HG03139 (cell line): Measurements from ENCODE around the gene PEPD.

Experiments used
- ATAC-seq: cut with Tn5 transposase; IDR thresholded peaks from one replicate; pipeline ENCODE4 v1.9.1; 2021; ENCODE audit not compliant: unreplicated experiment

PEPD gene

GRCh38 chr19:33512021-33512420 lies 9.6 kb downstream of the PEPD start:
- no peak for ATAC-seq

DNA sequence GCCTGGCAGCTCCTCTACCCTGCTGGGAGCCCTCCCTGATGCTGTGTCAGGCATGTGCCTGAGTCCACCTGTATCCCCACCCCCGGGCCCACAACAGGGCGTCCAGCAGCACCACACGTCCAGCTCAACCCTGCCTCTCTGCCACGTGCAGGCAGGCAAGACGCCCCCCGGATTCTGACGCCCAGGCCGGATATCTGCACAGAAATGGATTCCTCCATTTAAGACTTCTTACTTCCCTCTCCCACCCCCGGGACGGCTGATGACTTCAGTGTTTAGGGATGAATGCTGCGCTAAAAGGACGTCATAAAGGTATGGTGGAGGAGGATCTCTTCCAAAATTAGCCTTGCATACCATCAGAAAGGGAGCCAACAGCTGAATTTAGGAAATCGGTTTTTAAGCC lies 10.2 kb downstream of the PEPD start:
- ATAC-seq: no peak

DNA sequence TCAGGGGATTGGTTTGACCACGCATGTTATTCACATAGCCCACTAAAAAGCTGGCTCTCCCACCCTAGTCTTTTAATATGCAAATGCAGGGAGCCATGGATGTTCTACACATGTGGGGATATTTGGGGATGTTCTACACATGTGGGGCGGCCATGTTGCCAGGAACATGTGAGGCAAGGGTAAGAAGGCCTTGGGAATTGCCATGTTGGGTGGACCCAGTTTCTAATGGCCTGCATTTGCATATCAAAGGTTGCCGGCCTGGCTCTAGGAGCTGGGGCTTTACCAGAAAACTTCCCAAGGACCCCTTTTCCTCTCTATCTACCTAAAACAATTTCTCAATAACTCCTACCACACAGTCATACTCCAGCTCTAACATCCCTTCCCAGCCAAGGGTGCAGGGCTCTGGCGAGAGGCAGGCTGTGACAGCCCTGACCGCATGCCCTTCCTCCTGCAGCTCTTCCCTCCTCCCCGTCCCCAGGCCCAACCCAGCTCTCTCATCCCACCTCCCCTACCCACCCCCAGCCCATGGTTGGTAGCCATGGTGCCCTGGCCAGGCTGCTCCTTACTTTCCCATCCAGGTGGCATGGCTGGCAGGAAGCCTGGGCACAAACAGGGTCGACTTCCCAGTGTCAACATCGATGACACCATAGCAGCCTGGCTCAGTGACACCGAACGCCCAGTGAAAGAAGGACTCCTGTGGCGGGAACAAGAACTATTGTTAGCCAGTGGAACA lies 11.0 kb downstream of the PEPD start:
- ATAC-seq: no peak

DNA sequence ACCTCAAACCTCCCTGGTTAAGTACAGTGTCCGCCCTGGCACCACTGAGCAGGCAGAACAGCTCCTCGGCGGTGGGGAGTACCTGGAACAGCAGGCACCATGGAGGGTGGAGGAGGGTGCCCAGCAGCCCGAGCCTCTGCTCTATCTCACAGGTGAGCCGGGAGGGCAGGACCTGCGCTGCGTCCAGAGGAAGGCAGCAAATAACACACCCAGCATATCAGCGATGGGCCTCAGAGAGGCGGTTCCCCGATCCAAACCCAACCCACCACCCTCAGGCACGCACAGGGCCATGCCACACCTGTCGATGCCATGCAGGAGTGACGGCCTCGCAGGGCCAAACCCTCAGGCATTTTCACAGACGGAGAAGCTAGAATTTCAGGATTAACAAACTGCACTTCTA lies 11.8 kb downstream of the PEPD start:
- no peak for ATAC-seq

DNA sequence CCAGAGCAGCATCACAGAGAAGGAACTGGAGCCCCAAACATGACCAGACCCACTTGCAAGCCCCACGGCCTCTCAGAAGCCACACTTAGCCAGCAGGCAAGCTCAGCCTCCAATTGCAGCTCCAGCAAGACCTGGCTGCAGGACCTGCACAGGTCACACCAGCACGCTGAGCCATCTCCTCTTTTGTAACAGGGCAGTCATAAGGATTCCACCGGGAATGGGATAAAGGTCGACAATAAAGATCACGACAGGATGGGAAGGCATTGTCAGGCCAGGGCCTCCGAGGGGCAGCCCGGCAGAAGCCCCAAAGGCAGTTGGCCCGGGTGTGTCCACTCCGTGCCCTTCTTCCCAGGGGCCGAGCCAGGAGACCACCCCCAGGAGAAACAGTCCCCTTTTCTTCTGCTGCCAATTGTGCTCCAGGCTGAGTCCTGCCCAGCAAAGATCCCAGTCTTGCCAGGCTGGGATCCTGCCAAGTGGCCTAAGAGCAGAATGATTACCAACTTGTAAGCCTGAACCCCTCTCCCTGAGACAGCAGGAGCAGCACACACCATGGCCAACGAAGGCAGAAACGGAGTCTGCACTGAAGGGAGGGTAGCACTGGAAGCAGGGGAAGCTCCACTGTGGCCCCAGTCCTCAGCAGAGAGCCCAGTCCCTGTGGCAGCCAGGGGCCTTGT lies 12.5 kb downstream of the PEPD start:
- no peak for ATAC-seq

DNA sequence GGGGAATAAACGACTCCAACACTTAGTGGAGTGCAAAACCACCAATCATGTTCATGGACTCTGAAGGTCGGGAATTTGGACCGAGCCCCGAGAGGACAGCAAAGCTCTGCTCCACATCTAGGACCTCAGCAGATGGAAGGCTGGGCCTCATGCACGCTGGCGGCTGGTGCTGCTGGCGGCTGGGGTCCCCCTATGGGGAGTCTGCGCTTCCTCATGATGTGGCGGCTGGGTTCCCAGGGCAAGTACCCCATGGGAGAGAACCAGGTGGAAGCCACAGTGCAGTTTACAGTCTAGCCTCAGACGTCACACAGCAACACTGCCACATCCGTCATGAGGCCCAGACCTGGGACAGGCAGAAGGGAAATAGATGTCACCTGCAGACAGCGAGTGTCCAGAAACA lies 13.2 kb downstream of the PEPD start:
- no peak for ATAC-seq

- no peak for ATAC-seq
These were observed 13.6 kb downstream of the PEPD start for GRCh38 chr19:33508009-33508408.

GRCh38 chr19:33507021-33507956 lies 14.3 kb downstream of the PEPD start:
- no peak for ATAC-seq

- no peak for ATAC-seq
These were observed 15.1 kb downstream of the PEPD start for GRCh38 chr19:33506498-33506897.

DNA sequence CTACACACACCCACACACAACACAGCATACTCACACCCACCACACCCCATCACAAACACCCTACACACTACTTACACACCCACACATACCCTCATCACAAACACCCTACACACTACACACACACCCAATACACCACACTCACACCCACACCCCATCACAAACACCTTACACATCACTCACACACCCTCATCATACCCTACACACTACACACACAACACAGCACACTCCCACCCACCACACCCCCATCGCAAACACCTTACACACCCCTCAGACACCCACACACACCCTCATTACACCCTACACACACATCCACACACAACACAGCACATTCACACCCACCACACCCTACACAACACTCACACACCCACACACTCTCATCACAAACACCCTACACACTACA lies 15.8 kb downstream of the PEPD start:
- no peak for ATAC-seq

DNA sequence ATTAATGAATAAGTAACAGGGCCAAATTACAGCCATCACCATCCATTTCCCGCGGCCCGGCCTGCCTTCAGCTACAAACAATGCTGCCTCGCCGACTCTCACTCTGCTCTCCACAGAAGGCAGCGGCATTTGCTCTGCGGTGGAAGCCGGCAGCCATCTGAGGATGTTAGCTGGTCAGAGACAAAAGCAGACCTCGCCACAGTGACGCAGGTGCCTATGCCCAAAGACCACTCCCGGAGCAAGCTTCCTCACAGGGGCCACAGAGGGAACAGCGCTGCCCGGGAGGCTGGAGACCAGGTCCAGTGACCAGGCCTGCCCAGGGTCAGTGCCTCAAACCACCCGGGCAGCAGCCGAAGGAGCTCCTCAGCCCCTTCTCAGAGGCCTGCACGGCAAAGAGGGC lies 16.4 kb downstream of the PEPD start:
- no peak for ATAC-seq

DNA sequence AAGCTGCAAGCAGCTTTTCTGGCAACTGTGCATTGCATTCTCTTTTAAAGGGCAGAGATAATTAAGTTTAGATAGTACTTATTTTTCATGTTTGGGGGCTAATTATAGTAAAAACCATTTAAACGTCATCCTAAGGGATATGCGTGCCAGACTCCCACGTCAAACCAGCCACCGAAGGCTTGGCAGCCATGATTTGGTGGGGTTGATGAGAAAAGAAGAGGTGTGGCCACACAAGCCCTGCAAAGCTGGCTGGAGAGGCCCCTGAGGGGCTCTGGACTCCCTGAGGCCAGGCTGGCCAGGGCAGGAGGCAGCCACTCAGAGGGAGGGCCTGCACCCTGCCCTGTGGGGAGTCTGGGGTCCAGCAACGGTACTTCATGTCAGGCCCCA lies 17.5 kb downstream of the PEPD start:
- no peak for ATAC-seq

DNA sequence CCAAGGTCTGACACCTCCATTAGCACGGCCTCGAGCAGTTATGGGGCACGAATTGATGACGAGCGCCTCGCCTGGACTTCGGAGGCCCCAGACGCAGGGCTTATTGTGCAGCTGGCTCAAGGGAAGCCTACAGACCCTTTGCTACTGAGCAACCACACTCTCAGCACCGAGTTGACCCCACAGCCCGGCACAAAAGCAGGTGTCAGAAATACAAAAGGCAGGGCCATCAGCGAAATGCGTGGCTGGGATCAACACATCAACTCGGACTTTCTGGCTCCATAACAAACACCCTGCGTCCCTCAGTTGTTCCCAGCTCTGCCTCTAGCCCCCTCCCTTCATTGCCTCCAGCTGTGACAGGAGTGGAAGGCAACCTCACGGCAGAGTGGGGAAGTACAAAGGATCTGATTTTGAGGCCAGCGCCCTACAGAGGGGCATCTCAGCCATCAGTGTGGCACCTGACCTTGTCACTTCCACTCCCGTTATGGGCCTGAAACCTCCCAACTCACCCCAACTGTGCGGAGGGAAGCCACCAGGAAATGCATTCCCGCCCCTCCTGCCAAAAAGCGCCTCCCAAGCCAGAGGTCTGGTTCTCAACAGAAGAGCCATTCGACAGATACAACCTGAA lies 18.0 kb downstream of the PEPD start:
- ATAC-seq: no peak

DNA sequence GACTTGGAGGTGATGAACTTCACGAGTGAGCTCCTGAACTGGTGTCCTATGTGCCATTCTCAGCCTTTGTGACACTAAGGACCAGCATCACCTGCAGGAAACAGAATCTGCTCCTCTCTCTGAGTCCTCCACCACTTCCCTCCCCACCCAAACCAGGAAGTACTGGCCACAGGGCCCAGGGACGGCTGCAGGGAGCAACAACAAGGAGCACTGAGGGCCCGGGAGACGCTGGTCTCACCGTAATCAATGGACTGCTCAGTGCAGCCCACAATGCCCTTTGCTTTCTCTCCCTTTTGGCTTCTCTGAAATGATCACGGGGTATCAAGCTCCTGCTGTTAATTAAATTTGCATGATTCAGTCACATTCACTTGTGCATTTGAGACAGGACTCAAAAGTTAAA lies 18.6 kb downstream of the PEPD start:
- ATAC-seq: no peak

DNA sequence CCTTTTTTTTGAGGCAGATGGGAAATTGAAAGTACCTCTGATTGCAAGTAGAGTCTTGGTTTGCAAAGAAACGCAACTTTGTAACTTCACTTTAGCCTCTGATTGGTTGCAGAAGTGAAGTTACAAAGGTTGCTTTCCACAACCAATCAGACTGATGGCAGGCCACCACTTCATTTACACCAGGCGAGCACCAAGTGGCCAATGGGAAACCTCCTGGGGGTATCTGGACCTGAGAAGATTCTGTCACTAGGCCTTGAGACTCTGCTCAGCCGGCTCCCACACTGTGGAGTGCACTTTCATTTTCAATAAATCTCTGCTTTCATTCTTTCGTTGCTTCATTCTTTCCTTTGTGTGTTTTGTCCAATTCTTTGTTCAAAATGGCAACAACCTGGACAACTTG lies 19.1 kb downstream of the PEPD start:
- no peak for ATAC-seq

GRCh38 chr19:33501693-33502356 lies 19.8 kb downstream of the PEPD start:
- ATAC-seq: no peak

- no peak for ATAC-seq
These were observed 20.6 kb downstream of the PEPD start for GRCh38 chr19:33500991-33501390.

DNA sequence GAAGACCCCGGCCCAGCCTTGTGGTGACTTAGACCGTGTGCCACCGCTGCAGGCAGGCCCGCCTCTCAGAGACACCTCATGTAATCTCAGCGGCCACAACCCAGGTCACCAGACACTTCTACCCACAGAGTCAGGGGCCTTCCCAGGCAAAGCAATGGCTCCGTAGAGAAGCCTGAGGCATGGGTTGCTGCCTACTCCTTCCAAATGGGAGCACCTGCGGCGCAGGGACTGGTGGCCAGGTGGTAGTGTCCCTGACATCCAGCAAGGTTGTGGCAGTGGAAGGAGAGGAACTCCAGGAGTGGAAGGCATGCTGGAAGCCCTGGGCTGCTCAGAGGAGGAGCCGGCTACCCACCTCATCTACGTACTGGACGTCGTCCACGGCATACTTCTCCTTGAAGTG lies 21.0 kb downstream of the PEPD start:
- no peak for ATAC-seq

DNA sequence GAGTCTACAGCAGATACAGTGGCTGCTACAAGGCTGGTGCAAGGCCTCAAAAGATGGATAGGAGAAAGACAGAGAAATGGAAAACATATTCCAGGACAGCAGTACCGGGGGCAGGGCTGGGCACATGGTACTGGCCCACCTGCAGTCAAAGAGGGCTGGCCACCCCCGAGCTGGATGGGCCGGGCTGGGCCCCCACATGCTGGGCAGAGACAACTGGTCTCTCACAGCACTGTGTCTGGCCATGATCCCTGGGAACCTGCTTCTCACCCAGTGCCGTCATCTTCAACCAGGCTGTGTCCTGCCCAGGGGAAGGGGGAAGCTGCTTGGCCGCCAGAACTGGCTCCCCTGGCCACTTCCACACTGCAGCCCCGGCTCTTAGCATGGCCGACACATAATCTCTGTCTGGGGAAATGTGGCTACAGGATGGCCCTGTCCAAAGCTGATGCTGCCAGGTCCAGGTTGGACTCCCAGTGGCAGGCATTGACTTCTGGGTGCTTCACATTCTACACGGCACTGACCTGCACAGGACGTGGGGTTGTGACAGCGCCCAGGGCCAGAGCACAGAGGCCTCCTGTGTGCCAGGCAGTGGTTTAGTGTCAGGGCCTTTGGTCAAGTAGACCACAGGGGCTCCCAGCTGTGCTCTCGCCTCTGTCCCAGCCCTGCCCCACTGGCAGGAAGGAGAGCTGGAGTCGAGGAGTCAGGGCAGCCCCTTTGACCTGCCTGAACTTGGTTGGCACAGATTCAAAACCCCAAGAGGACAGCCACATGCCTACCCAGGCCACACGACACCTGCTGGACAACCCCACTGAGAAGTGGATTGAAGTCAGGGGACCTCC lies 21.7 kb downstream of the PEPD start:
- ATAC-seq: no peak

DNA sequence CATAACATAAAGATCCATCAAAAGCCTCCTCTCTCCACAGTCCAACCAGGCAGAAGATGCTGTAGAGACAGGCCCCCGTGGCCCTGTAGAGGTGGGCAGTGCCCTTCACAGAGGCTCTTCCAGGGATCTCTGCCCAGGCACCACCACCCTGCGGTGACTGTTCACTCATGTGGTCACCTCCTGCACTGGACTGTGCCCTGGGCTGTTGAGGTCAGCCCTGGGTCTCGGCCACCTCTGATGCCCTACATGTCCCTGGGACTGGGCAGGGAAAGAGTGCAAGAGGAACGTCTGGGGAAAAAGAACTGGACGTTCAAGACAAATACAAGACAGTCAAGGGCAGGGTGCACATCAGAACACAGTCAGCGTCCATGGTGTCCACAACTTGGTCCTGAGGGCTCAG lies 22.3 kb downstream of the PEPD start:
- no peak for ATAC-seq
